WTC11 (cell line): Measurements from ENCODE around the gene PRKRA. TPM values are rescaled to one million over a fixed set of nuclear protein-coding genes. Genes with fewer than 3 reads are reported as not detected.

Source experiments
- ATAC-seq: fragments of 200-7000 bp; cut with Tn5 transposase; 2 replicates; pipeline ENCODE4 v1.10.0; 2021; ENCODE audit warnings: mild to moderate bottlenecking, moderate library complexity
- CTCF ChIA-PET: fragments of 300-600 bp; sonication (Branson Sonifier 250); formaldehyde crosslinking; loops from one replicate; lab custom pipeline; 2021; ENCODE audit warnings: antibody characterized with exemption; lab: Charles Lee
- POLR2A ChIA-PET: fragments of 350-600 bp; sonication (Branson Sonifier 250); formaldehyde crosslinking; loops from one replicate; lab custom pipeline; 2021; ENCODE audit warnings: antibody characterized with exemption; lab: Charles Lee
- DNase-seq: peaks from one replicate; pipeline ENCODE4 v3.0.0; 2021; ENCODE audit warnings: low spot score
- H3K27ac Mint-ChIP-seq: 2 replicates; pipeline ENCODE4 v1.8.0; 2021; ENCODE audit warnings: mixed read lengths
- H3K27me3 Mint-ChIP-seq: 2 replicates; pipeline ENCODE4 v1.8.0; 2021; ENCODE audit warnings: low read depth, mild to moderate bottlenecking, moderate library complexity, mixed read lengths
- H3K36me3 Mint-ChIP-seq: 2 replicates; pipeline ENCODE4 v1.8.0; 2021; ENCODE audit warnings: mixed read lengths
- H3K4me1 Mint-ChIP-seq: 2 replicates; pipeline ENCODE4 v1.8.0; 2022; ENCODE audit warnings: mixed read lengths
- H3K4me3 Mint-ChIP-seq: 2 replicates; pipeline ENCODE4 v1.8.0; 2021; ENCODE audit warnings: mild to moderate bottlenecking, moderate library complexity, mixed read lengths
- H3K9me3 Mint-ChIP-seq: 2 replicates; pipeline ENCODE4 v1.8.0; 2021; ENCODE audit warnings: mixed read lengths
- CREB1 ChIP-seq: sonication (generic); formaldehyde crosslinking; IDR thresholded peaks from 2 replicates; pipeline ENCODE4 v1.8.0; 2023; ENCODE audit warnings: mild to moderate bottlenecking, missing genetic modification reagents
- CREM ChIP-seq: sonication (generic); formaldehyde crosslinking; IDR thresholded peaks from 2 replicates; pipeline ENCODE4 v1.8.1; 2022; ENCODE audit warnings: mild to moderate bottlenecking, missing genetic modification reagents, moderate library complexity
- ESRRA ChIP-seq: sonication (generic); formaldehyde crosslinking; IDR thresholded peaks from 2 replicates; pipeline ENCODE4 v1.8.1; 2022; ENCODE audit warnings: mild to moderate bottlenecking, missing genetic modification reagents, borderline replicate concordance
- GABPB1 ChIP-seq: sonication (generic); formaldehyde crosslinking; IDR thresholded peaks from 2 replicates; pipeline ENCODE4 v1.8.1; 2023; ENCODE audit warnings: mild to moderate bottlenecking, missing genetic modification reagents
- GRHL2 ChIP-seq: fragments of 250-450 bp; sonication (Bioruptor Pico); IDR thresholded peaks from 2 replicates; pipeline ENCODE4 v1.8.0; 2022; ENCODE audit warnings: mild to moderate bottlenecking, moderate library complexity; ENCODE audit not compliant: insufficient replicate concordance, severe bottlenecking
- NFE2L1 ChIP-seq: sonication (generic); formaldehyde crosslinking; IDR thresholded peaks from 2 replicates; pipeline ENCODE4 v1.8.1; 2023; ENCODE audit warnings: missing genetic modification reagents
- NR2C2 ChIP-seq: sonication (generic); formaldehyde crosslinking; IDR thresholded peaks from 2 replicates; pipeline ENCODE4 v1.8.0; 2022; ENCODE audit warnings: mild to moderate bottlenecking, missing genetic modification reagents
- NR3C1 ChIP-seq: sonication (generic); formaldehyde crosslinking; conservative IDR thresholded peaks from 2 replicates; pipeline ENCODE4 v1.8.1; 2023; ENCODE audit warnings: low read depth, mild to moderate bottlenecking, missing genetic modification reagents
- SMAD3 ChIP-seq: sonication (generic); formaldehyde crosslinking; IDR thresholded peaks from 2 replicates; pipeline ENCODE4 v1.8.0; 2022; ENCODE audit warnings: missing genetic modification reagents, mild to moderate bottlenecking, borderline replicate concordance
- SP1 ChIP-seq: sonication (generic); formaldehyde crosslinking; conservative IDR thresholded peaks from 2 replicates; pipeline ENCODE4 v1.8.1; 2022; ENCODE audit warnings: missing genetic modification reagents
- TEAD1 ChIP-seq: sonication (generic); formaldehyde crosslinking; IDR thresholded peaks from 2 replicates; pipeline ENCODE4 v1.8.0; 2022; ENCODE audit warnings: mild to moderate bottlenecking, missing genetic modification reagents
- ZNF121 ChIP-seq: sonication (generic); formaldehyde crosslinking; IDR thresholded peaks from 2 replicates; pipeline ENCODE4 v1.8.0; 2023; ENCODE audit warnings: missing genetic modification reagents
- total RNA-seq: library from RNA; stranded (reverse); gene quantifications from 3 replicates; pipeline ENCODE4 v1.2.3, GENCODE V29; 2021
- TF ChIP-seq, protein P1 (sequence below): fragments of 250-450 bp; sonication (Bioruptor Pico); IDR thresholded peaks from 2 replicates; pipeline ENCODE4 v1.9.0; 2021; ENCODE audit warnings: mild to moderate bottlenecking
- TF ChIP-seq, protein P2 (sequence below): sonication (generic); formaldehyde crosslinking; IDR thresholded peaks from 2 replicates; pipeline ENCODE4 v1.8.0; 2022; ENCODE audit warnings: mild to moderate bottlenecking, missing genetic modification reagents
- TF ChIP-seq, protein P3 (sequence below): sonication (generic); formaldehyde crosslinking; IDR thresholded peaks from 2 replicates; pipeline ENCODE4 v1.8.0; 2022; ENCODE audit warnings: mild to moderate bottlenecking, missing genetic modification reagents
- TF ChIP-seq, protein P4 (sequence below): sonication (generic); formaldehyde crosslinking; IDR thresholded peaks from 2 replicates; pipeline ENCODE4 v1.8.0; 2022; ENCODE audit warnings: mild to moderate bottlenecking, missing genetic modification reagents
- TF ChIP-seq, protein P5 (sequence below): sonication (generic); formaldehyde crosslinking; IDR thresholded peaks from 2 replicates; pipeline ENCODE4 v1.8.1; 2023; ENCODE audit warnings: mild to moderate bottlenecking, moderate library complexity, missing genetic modification reagents
- TF ChIP-seq, protein P6 (sequence below): sonication (generic); formaldehyde crosslinking; IDR thresholded peaks from 2 replicates; pipeline ENCODE4 v1.8.0; 2023; ENCODE audit warnings: missing genetic modification reagents

Gene PRKRA
- total RNA-seq, 1 experiment from 2014 or later = 55.4 TPM

DNA sequence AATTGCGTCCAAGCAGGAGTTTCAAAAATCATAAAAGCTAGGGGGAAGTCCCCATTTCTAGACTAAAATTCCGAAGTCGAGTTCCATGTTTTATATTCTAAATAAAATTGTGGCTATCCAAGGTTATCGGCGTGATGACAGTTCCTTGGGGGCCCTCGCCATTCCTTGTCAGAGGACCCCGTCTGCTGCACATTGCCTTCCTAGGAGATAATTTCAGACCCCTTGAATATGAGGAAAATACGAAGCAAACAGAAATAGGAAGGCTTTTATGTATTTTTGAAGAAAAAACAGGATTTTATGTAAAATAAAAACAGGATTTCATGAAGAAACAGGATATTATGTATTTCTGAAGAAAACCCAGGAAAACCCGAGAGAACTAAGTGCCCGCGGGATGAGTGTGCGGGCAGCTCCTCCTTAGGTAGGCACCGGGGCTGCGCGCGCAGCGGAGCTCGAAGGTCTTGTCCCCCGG, 28.8 kb upstream of the PRKRA start:
- POLR2A ChIA-PET = interaction anchor here (0.5 to 1.1 kb wide), 4 partner anchors 25 to 44 kb away, joined by 3 to 6 read pairs (median 4); partner anchors contain the start of genes PJVK and PRKRA
- ATAC-seq (no peak), DNase-seq (no peak)
- Mint-ChIP-seq H3K9me3 (no peaks in the 10 kb centered on the region), H3K36me3 (no peaks in the 10 kb centered on the region), H3K4me3 (peak overlapping the region; percentile 94), H3K27ac (peak overlapping the region; percentile 99), H3K4me1 (peaks cover 28% of the 10 kb centered on the region), H3K27me3 (no peaks in the 10 kb centered on the region; the same call in 1 of the 2 replicates)
- CTCF ChIA-PET = interaction anchor here (2.0 to 2.1 kb wide), 2 partner anchors 29 to 43 kb away, joined by 11 to 14 read pairs; partner anchors contain the start of genes PJVK and PRKRA
- no peak for TF ChIP-seq CREM (CRISPR knock-in tag)

DNA sequence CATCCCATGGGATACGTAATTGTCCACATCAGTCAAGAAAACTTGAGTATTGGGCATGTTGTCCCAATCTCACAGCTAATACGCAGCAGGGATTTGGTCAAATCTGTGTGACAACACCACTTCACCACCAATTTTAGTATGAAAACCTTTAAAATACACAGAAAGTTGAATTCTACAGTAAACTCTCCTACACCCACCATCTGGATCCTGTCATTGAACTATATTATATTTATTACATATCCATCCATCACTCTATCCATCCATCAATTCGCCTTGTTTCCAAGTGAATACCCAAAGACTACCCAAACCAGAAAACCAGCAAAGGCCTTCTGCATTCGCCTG, 28.3 kb upstream of the PRKRA start:
- ChIA-PET POLR2A (interaction anchor here (1.0 to 1.1 kb wide), 2 partner anchors 26 to 44 kb away, joined by 3 read pairs; no protein-coding TSS in a partner anchor), CTCF (interaction anchor here (0.6 to 2.1 kb wide), 11 partner anchors 21 to 650 kb away, joined by 3 to 14 read pairs (median 3); partner anchors contain the start of genes PJVK and PRKRA)
- Mint-ChIP-seq H3K9me3 (no peaks in the 10 kb centered on the region), H3K27me3 (no peaks in the 10 kb centered on the region; the same call in 1 of the 2 replicates), H3K4me1 (peaks cover 28% of the 10 kb centered on the region), H3K36me3 (no peaks in the 10 kb centered on the region), H3K27ac (peak overlapping the region; percentile 99; the same call in 1 of the 2 replicates), H3K4me3 (peak overlapping the region; percentile 94)
- DNase-seq = no peak
- ATAC-seq = no peak
- TF ChIP-seq ZNF121 (no peak), CREB1 (CRISPR knock-in tag) (no peak), NR2C2 (no peak), GRHL2 (CRISPR knock-in tag) (no peak), SMAD3 (no peak), ESRRA (CRISPR knock-in tag) (no peak)
- TF ChIP-seq, protein P1, sequence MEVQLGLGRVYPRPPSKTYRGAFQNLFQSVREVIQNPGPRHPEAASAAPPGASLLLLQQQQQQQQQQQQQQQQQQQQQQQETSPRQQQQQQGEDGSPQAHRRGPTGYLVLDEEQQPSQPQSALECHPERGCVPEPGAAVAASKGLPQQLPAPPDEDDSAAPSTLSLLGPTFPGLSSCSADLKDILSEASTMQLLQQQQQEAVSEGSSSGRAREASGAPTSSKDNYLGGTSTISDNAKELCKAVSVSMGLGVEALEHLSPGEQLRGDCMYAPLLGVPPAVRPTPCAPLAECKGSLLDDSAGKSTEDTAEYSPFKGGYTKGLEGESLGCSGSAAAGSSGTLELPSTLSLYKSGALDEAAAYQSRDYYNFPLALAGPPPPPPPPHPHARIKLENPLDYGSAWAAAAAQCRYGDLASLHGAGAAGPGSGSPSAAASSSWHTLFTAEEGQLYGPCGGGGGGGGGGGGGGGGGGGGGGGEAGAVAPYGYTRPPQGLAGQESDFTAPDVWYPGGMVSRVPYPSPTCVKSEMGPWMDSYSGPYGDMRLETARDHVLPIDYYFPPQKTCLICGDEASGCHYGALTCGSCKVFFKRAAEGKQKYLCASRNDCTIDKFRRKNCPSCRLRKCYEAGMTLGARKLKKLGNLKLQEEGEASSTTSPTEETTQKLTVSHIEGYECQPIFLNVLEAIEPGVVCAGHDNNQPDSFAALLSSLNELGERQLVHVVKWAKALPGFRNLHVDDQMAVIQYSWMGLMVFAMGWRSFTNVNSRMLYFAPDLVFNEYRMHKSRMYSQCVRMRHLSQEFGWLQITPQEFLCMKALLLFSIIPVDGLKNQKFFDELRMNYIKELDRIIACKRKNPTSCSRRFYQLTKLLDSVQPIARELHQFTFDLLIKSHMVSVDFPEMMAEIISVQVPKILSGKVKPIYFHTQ (CRISPR knock-in tag) = no peak
- TF ChIP-seq, protein P2, sequence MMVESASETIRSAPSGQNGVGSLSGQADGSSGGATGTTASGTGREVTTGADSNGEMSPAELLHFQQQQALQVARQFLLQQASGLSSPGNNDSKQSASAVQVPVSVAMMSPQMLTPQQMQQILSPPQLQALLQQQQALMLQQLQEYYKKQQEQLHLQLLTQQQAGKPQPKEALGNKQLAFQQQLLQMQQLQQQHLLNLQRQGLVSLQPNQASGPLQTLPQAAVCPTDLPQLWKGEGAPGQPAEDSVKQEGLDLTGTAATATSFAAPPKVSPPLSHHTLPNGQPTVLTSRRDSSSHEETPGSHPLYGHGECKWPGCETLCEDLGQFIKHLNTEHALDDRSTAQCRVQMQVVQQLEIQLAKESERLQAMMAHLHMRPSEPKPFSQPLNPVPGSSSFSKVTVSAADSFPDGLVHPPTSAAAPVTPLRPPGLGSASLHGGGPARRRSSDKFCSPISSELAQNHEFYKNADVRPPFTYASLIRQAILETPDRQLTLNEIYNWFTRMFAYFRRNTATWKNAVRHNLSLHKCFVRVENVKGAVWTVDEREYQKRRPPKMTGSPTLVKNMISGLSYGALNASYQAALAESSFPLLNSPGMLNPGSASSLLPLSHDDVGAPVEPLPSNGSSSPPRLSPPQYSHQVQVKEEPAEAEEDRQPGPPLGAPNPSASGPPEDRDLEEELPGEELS (CRISPR knock-in tag) = no peak
- TF ChIP-seq, protein P3, sequence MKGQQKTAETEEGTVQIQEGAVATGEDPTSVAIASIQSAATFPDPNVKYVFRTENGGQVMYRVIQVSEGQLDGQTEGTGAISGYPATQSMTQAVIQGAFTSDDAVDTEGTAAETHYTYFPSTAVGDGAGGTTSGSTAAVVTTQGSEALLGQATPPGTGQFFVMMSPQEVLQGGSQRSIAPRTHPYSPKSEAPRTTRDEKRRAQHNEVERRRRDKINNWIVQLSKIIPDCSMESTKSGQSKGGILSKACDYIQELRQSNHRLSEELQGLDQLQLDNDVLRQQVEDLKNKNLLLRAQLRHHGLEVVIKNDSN (CRISPR knock-in tag) = no peak

DNA sequence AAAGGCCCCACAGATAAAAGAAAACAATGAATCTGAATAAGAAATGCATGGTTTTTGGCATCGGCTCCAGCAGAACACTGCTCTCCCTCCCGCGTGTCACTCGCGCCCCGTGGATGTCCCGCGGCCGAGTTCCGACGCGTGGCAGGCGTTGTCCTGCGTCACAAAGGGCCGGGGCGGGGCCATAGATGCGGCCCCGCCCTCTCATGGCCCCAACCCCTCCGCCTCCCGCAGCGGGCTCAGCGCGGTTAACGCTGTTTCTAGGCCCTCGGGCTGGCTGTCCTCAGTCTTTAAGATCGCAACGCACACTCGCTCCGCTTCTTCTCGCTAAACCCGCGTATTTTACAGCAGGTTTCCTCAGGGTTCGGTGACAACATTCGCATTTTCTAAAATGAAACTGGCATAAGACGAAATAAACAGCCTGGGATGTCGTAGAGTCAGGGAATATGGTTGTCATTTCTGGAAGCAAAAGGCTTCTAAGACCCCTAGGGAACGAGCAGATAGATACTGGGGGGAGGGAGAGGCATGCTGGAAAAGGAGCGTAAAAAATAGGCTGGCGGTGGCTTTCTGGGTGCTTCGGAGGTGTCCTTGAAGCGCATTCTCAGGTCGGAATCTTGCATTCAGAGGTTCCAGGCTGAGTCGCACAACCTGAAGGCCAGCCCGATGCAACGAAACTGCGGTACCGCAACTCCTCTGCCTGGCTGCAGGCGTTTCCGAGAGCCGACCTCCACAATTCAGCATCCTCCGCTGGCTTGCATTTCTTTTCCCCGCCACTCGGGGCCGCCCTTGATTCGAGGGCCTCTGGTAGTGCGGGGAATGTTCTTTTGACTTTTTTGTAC, 27.7 kb upstream of the PRKRA start, which contains the start of gene FKBP7:
TSS of gene FKBP7 (minus strand) at position 162 of the 836 bp plus-strand sequence. CDS start at position 61, 101 bp downstream.
- POLR2A ChIA-PET = interaction anchor here (0.6 to 1.0 kb wide), 2 partner anchors 27 to 44 kb away, joined by 3 read pairs; partner anchors contain the start of genes PJVK and PRKRA
- H3K4me1 Mint-ChIP-seq = peaks cover 28% of the 10 kb centered on the region
- peak; percentile 80 for DNase-seq
- peak; percentile 29; the same call in 1 of the 2 replicates for TF ChIP-seq CREM (CRISPR knock-in tag)
- TF ChIP-seq GABPB1 (CRISPR knock-in tag) = peak; percentile 39; the same call in 1 of the 2 replicates
- TF ChIP-seq, protein P2 (CRISPR knock-in tag) = peak; percentile 26; the same call in 1 of the 2 replicates
- peak; percentile 56 for TF ChIP-seq SP1 (CRISPR knock-in tag)
- TF ChIP-seq, protein P4, sequence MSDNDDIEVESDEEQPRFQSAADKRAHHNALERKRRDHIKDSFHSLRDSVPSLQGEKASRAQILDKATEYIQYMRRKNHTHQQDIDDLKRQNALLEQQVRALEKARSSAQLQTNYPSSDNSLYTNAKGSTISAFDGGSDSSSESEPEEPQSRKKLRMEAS (CRISPR knock-in tag) = peak; percentile 47; the same call in 1 of the 2 replicates
- TF ChIP-seq, protein P5, sequence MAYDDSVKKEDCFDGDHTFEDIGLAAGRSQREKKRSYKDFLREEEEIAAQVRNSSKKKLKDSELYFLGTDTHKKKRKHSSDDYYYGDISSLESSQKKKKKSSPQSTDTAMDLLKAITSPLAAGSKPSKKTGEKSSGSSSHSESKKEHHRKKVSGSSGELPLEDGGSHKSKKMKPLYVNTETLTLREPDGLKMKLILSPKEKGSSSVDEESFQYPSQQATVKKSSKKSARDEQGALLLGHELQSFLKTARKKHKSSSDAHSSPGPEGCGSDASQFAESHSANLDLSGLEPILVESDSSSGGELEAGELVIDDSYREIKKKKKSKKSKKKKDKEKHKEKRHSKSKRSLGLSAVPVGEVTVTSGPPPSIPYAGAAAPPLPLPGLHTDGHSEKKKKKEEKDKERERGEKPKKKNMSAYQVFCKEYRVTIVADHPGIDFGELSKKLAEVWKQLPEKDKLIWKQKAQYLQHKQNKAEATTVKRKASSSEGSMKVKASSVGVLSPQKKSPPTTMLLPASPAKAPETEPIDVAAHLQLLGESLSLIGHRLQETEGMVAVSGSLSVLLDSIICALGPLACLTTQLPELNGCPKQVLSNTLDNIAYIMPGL (CRISPR knock-in tag) = 0 out of 2 replicates have a peak, but pooled peaks have one; percentile 56
- 0 out of 2 replicates have a peak, but pooled peaks have one; percentile 22 for TF ChIP-seq TEAD1 (CRISPR knock-in tag)
- TF ChIP-seq SMAD3 = 0 out of 2 replicates have a peak, but pooled peaks have one; percentile 32
- TF ChIP-seq NR3C1 (CRISPR knock-in tag) = no peak
- 0 out of 2 replicates have a peak, but pooled peaks have one; percentile 49 for TF ChIP-seq NFE2L1
- TF ChIP-seq, protein P6, sequence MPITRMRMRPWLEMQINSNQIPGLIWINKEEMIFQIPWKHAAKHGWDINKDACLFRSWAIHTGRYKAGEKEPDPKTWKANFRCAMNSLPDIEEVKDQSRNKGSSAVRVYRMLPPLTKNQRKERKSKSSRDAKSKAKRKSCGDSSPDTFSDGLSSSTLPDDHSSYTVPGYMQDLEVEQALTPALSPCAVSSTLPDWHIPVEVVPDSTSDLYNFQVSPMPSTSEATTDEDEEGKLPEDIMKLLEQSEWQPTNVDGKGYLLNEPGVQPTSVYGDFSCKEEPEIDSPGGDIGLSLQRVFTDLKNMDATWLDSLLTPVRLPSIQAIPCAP (CRISPR knock-in tag) = no peak

More for the DNA sequence above, 27.7 kb upstream of the PRKRA start, which contains the start of gene FKBP7:
- Mint-ChIP-seq H3K36me3 (no peaks in the 10 kb centered on the region), H3K4me3 (peak within 1 kb of the TSS; percentile 94), H3K9me3 (no peaks in the 10 kb centered on the region), H3K27me3 (no peaks in the 10 kb centered on the region; the same call in 1 of the 2 replicates), H3K27ac (peak within 1 kb of the TSS; percentile 99)
- CTCF ChIA-PET = interaction anchor here (0.6 to 2.1 kb wide), 12 partner anchors 20 to 649 kb away, joined by 3 to 14 read pairs (median 3); partner anchors contain the start of genes PJVK and PRKRA
- peak; percentile 57 for ATAC-seq
